K562 (cell line): ENCODE data around the gene TMCC2. TPM values are rescaled to one million over a fixed set of nuclear protein-coding genes. Genes with fewer than 3 reads are reported as not detected.

ENCODE experiments used
- CBFB ChIP-seq: sonication (generic); formaldehyde crosslinking; IDR thresholded peaks from 2 replicates; pipeline ENCODE4 v1.4.0; 2020; ENCODE audit warnings: mild to moderate bottlenecking, missing genetic modification reagents
- CHD2 ChIP-seq: IDR thresholded peaks from 2 replicates; pipeline ENCODE4 v1.6.1; 2011; ENCODE audit warnings: low read depth, low read length
- CTBP1 ChIP-seq: fragments of 450-650 bp; IDR thresholded peaks from 2 replicates; pipeline ENCODE4 v1.6.1; 2016; ENCODE audit warnings: borderline replicate concordance
- CXXC5 ChIP-seq: fragments of 250-450 bp; sonication (Bioruptor Pico); IDR thresholded peaks from 2 replicates; pipeline ENCODE4 v1.8.0; 2022; ENCODE audit warnings: inconsistent platforms, mild to moderate bottlenecking, moderate library complexity
- ETV1 ChIP-seq: fragments of 450-650 bp; conservative IDR thresholded peaks from 2 replicates; pipeline ENCODE4 v1.6.1; 2016; ENCODE audit warnings: missing genetic modification characterization, control low read depth, low read depth, missing compliant biosample characterization
- GABPA ChIP-seq: fragments of 200-800 bp; sonication (Bioruptor generic); conservative IDR thresholded peaks from 2 replicates; pipeline ENCODE4 v1.6.1; 2016; ENCODE audit warnings: low read depth, missing genetic modification characterization, missing compliant biosample characterization
- MXI1 ChIP-seq: IDR thresholded peaks from 2 replicates; pipeline ENCODE4 v1.6.1; 2011; ENCODE audit warnings: low read depth, mild to moderate bottlenecking, improper control_type of control experiment, low read length
- PBX2 ChIP-seq, 2 experiments: IDR thresholded peaks in 1 of 2; conservative IDR thresholded peaks in 1 of 2; 2 replicates each; pipeline ENCODE4 v1.6.1; 2016; ENCODE audit warnings: low read depth in 2 of 2, mild to moderate bottlenecking in 1 of 2, missing compliant biosample characterization in 1 of 2, missing genetic modification characterization in 1 of 2, moderate library complexity in 1 of 2
- RCOR1 ChIP-seq, 2 experiments: IDR thresholded peaks; 2 replicates each; pipeline ENCODE4 v1.6.1; 2012; ENCODE audit warnings: low read depth in 2 of 2, low read length in 2 of 2, borderline replicate concordance in 1 of 2, improper control_type of control experiment in 1 of 2
- UBTF ChIP-seq, 2 experiments: IDR thresholded peaks; 2 replicates each; pipeline ENCODE4 v1.6.1; 2012; ENCODE audit warnings: improper control_type of control experiment in 2 of 2, low read depth in 2 of 2, low read length in 2 of 2, borderline replicate concordance in 1 of 2
- ZBTB9 ChIP-seq: fragments of 450-650 bp; formaldehyde crosslinking; IDR thresholded peaks from 2 replicates; pipeline ENCODE4 v1.4.0; 2020; ENCODE audit warnings: mild to moderate bottlenecking, moderate library complexity
- ZNF511 ChIP-seq: sonication (generic); formaldehyde crosslinking; IDR thresholded peaks from 2 replicates; pipeline ENCODE4 v1.8.0; 2022; ENCODE audit warnings: mild to moderate bottlenecking, missing genetic modification reagents
- polyA plus RNA-seq, 8 experiments: library from polyadenylated mRNA; depleted of rRNA in 4 of 8; stranded (reverse) in 5 of 8; unstranded in 3 of 8; fragments of >200 nt; fragmentation: Nextera tagmentation in 2 of 8; fragmentation: Illumina TruSeq in 1 of 8; extraction: Ambion mirVana in 2 of 8; extraction: Trizol in 1 of 8; gene quantifications; 2 replicates each; pipeline versions ENCODE4 v1.2.1 to v1.2.3, GENCODE V29; 2011 to 2014; ENCODE audit warnings: inconsistent platforms in 1 of 8, missing spikeins in 1 of 8
- total RNA-seq, 7 experiments: library from RNA; depleted of rRNA in 6 of 7; stranded (reverse); fragments of >200 nt in 6 of 7; fragmentation: Illumina TruSeq in 2 of 7; extraction: Trizol in 2 of 7; gene quantifications; 2 replicates each; pipeline versions ENCODE4 v1.2.1 to v1.2.3, GENCODE V29; 2011 to 2021; ENCODE audit warnings: low replicate concordance in 1 of 7
- TF ChIP-seq, protein P1 (sequence below): fragments of 200-800 bp; sonication (Bioruptor generic); IDR thresholded peaks from 2 replicates; pipeline ENCODE4 v1.6.1; 2017; ENCODE audit warnings: missing genetic modification characterization, missing compliant biosample characterization
- TF ChIP-seq, protein P2 (sequence below), 2 experiments: fragments of 150-350 bp in 1 of 2; IDR thresholded peaks; 2 replicates each; pipeline ENCODE4 v1.6.1; 2012 to 2016; ENCODE audit warnings: low read depth in 2 of 2, low read length in 2 of 2, mild to moderate bottlenecking in 1 of 2, moderate library complexity in 1 of 2

Gene TMCC2
- total and polyA plus RNA-seq, 9 of the 15 experiments (the other 6 are each of a cell fraction or from before 2014, with no cell fraction given), result 0.06 to 1.8 (median 0.98) TPM

DNA sequence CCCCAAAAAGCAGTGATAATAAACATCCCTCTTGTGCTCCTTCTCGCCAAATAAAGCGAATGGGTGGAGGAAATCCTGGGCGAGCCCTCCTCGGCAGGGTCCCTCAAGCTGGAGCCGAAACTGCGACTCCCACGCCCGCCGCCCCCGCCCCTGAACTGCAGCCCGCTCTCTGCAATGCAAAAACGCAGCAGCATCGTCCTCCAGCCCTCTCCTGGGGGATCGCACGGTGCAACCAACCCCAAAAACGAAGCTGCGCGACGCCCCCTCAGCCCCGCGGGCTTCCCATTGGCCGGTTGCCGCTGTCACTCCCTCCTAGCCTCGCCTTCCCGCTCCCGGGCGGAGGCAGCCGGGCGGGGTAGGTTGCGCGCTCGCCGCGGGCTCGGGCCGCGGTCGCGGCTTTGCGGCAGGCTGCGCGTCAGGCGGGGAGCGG lies at the start of gene TMCC2 (continued):
- TF ChIP-seq ZBTB9 (CRISPR knock-in tag) (no peak), ZNF511 (0 out of 2 replicates have a peak, but pooled peaks have one; percentile 53), UBTF (IDR thresholded peaks at IDR 0.05; ENCODE audit: borderline replicate concordance in 1 of 2, low read depth in 2 of 2, low read length in 2 of 2) (0 out of 4 replicates have a peak, but pooled peaks of 1 of the 2 experiments have one; percentile 28), MXI1 (no peak), ETV1 (no peak), CXXC5 (CRISPR knock-in tag) (peak; percentile 81), GABPA (tag) (peak; percentile 33; the same call in 1 of the 2 replicates), PBX2 (CRISPR knock-in tag; IDR thresholded peaks at IDR 0.05; ENCODE audit: low read depth) (peak; percentile 87), PBX2 (tag; conservative IDR thresholded peaks at IDR 0.05; ENCODE audit: low read depth) (peak; percentile 93), CHD2 (peak; percentile 58), CBFB (CRISPR knock-in tag) (no peak), RCOR1 (IDR thresholded peaks at IDR 0.05; ENCODE audit: borderline replicate concordance in 1 of 2, low read depth in 2 of 2, low read length in 2 of 2) (peak in 1 of 2 experiments; percentile 16; a peak in 1 of 4 replicates), CTBP1 (peak; percentile 78)
- TF ChIP-seq, protein P1, sequence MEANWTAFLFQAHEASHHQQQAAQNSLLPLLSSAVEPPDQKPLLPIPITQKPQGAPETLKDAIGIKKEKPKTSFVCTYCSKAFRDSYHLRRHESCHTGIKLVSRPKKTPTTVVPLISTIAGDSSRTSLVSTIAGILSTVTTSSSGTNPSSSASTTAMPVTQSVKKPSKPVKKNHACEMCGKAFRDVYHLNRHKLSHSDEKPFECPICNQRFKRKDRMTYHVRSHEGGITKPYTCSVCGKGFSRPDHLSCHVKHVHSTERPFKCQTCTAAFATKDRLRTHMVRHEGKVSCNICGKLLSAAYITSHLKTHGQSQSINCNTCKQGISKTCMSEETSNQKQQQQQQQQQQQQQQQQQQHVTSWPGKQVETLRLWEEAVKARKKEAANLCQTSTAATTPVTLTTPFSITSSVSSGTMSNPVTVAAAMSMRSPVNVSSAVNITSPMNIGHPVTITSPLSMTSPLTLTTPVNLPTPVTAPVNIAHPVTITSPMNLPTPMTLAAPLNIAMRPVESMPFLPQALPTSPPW, result peak; percentile 97
- TF ChIP-seq, protein P2, sequence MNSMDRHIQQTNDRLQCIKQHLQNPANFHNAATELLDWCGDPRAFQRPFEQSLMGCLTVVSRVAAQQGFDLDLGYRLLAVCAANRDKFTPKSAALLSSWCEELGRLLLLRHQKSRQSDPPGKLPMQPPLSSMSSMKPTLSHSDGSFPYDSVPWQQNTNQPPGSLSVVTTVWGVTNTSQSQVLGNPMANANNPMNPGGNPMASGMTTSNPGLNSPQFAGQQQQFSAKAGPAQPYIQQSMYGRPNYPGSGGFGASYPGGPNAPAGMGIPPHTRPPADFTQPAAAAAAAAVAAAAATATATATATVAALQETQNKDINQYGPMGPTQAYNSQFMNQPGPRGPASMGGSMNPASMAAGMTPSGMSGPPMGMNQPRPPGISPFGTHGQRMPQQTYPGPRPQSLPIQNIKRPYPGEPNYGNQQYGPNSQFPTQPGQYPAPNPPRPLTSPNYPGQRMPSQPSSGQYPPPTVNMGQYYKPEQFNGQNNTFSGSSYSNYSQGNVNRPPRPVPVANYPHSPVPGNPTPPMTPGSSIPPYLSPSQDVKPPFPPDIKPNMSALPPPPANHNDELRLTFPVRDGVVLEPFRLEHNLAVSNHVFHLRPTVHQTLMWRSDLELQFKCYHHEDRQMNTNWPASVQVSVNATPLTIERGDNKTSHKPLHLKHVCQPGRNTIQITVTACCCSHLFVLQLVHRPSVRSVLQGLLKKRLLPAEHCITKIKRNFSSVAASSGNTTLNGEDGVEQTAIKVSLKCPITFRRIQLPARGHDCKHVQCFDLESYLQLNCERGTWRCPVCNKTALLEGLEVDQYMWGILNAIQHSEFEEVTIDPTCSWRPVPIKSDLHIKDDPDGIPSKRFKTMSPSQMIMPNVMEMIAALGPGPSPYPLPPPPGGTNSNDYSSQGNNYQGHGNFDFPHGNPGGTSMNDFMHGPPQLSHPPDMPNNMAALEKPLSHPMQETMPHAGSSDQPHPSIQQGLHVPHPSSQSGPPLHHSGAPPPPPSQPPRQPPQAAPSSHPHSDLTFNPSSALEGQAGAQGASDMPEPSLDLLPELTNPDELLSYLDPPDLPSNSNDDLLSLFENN (IDR thresholded peaks at IDR 0.05; ENCODE audit: low read depth in 2 of 2, low read length in 2 of 2), result no peak
